GM19455 (cell line): ENCODE data around the gene RGPD4.
A peak's percentile ranks its signal among the peaks of the same experiment; 100 is the strongest.
"Not testable (repeated sequence)": the region's sequence is repeated elsewhere in the genome, so short reads cannot be mapped to it uniquely, and the experiment has no call there.

Experiments used
- ATAC-seq: cut with Tn5 transposase; IDR thresholded peaks from one replicate; pipeline ENCODE4 v1.9.1; 2021; ENCODE audit not compliant: unreplicated experiment

Gene RGPD4

DNA sequence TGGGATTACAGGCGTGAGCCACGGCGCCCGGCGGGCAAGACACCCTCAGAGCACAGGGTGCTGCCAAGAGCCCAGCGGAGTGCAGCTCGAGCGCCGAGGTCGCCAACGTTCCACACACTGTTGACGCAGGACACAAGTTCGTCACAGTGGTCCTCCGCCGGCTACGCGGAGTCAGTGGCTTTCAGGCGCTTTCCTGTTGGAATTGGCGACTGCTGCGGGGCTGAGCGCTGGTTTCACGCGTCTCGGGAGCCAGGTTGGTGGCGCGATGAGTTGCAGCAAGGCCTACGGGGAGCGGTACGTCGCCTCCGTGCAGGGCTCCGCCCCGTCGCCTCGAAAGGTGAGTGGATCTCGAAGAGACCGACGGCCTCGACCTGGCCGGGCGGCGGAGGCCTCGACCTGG, at the start of gene RGPD4:
Gene RGPD4, plus strand, starts transcription at position 144 of the 400 bp plus-strand sequence. Its CDS starts 122 bp downstream, at position 266.
- ATAC-seq, result not testable (repeated sequence)

DNA sequence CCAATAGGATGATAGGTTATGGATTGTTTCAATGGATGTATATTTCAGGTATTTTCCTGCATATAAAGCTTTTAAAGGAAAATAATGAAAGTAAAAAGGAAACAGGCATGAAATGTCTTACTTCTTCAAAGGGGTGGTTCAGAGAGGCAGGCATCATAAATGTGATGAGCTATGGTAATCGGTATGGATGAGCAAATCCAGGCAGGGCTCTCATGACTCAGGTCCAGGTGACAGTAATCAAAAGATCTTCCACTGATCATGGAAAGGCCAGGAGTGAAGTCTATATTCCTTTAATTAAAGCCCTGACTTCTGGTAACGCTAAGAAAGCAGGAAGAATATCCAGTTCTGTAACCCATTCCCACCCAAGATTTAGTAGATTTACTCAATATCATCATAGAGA, 48.7 kb upstream of the RGPD4 start:
- ATAC-seq, result no peak

DNA sequence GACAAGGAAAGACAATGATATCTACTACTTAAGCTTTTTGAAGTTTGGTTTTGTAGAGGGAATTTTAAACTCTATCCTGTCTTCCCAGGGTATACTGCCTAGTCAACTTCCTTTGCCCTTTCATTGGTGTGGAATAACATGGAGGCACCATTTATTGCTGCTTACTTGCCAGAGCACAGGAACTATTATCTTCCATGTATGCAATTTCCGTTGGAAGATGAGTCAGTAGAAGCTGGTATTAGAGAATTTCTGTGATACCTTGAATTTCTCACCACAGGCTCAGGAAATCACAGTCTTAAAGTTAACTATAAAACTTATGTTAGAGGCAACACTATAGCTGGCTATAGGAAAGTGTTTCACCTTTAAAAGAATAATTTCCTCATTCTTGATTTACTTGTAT, 40.9 kb upstream of the RGPD4 start:
- ATAC-seq, result no peak

DNA sequence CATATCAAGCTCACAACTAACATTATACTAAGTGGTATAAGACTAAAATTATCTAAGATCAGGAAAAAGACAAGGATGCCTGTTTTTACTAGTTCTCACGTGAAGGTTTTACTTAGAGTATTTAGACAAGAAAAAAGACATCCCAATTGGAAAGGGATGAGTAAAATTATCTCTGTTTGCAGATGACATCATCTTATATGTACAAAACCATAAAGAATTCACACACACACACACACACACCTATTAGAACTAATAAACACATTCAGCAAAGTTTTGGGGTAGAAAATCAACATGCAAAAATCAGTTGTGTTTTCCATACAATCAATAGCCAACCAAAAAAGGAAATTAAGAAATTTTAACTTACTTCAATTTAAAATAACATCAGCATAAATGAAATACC, 35.9 kb upstream of the RGPD4 start:
- ATAC-seq, result no peak

DNA sequence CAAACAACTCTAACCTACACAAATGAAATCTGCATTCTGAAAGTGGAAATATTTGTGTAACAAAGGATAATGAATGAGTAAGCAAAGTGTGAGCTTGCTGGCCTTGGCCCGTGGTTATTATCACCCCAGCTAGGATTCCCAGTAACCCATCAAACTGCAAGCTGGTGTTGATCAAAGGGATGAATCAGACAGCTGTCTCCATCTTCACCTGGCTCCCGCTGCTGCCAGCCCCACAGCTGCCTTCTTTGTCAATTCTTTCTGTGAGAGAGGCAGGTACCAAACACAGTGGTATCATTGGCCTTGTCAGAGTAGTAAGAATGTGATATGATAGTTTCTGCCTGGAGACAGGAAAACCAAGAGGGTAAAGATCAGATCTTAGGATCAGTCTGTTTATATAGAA, 25.2 kb upstream of the RGPD4 start:
- no peak for ATAC-seq

DNA sequence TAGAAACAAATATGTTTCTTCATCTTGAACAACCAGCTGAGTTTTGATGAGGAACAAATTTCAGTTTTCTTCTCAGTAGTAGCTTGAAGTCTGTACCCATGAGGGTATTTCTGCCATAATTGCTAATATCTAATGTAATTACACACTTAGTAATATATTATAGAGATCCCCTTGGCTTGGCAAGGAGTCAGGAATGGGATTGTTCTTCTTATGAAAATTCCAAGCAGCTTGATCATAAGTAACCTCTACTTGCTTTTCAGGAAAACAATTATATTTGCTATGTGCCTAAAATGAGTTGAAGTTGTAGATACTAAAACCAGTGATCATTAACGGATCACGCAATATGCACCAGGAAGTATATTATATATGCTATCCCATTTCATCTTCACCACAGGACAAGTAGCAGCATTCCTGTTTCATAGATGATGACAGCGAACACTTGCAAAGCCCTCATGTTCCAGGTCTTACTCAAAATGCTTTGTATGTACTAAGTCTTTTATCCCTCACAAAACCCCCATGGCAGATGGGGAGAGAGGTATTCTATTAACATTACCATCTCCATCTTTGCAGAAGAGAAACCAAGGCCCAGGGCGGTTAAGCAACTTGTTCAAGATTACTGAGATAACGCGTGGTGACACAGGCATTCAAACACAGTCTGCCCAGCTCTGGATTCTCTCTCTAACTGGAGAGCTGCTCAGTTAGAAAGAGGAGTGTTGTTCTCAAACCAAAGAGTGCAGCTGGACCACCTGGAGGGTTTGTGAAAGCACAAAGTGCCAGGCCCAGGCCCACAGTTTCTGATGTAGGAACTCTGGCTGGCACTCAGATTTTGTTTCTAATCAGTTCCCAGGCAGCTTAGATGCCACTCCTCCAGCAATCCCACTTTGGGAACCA, 21.8 kb upstream of the RGPD4 start:
- ATAC-seq, result no peak

DNA sequence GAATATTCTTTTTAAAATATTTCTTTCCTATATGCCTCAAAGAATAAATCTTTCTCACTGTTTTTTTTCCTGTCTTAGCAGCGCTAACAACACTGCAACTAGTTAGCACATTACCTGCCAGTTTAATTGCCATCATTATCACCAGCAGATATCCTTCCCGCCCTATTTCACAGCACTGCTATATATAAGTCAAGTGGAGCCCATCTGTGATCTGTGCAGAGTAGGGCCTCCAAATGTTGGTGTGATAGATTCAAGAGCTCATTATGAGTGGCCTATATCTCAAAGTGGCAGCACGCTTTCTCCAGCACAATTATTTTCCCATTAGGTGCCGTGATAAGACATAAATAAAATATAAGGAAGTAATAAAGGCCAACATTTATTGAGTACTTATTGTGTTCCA, 19.8 kb upstream of the RGPD4 start:
- no peak for ATAC-seq

DNA sequence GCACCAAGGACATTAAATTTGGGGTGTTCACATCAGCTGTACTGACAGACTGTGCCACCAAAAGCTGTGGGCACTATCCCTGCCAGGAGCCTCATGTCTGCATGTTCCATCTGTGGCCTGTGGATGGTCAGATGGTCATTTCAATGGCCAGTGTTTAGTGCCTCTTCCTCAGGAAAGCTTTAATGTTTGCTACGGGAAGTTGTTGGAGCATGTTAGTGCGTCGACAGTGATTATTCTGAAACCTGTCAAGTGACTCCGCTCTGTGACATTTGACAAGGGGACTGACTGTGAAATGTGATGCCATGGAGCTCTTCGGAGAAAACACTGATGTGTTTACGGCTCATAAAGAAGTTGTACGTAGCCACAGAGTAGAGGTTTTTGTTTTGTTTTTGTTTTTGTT, 18.7 kb upstream of the RGPD4 start:
- no peak for ATAC-seq

DNA sequence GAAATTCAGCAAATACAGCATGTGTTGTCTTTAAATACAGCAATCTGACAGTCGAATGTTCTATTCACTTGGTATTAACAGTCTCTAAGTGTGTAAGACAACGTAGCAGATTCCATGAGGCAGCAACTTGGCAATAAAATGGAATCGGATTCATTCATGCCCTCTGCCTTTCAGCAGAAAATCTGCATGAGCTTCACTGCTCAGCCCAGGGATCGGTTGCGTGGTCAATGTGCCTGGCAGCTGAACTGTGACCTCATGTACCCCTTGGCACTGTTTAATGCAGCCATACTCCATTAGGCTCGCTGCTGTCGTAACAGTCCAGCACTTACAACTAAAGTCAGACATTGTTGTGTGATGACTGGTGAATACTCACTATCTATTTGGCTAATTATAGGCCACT, 17.7 kb upstream of the RGPD4 start:
- ATAC-seq, result no peak

DNA sequence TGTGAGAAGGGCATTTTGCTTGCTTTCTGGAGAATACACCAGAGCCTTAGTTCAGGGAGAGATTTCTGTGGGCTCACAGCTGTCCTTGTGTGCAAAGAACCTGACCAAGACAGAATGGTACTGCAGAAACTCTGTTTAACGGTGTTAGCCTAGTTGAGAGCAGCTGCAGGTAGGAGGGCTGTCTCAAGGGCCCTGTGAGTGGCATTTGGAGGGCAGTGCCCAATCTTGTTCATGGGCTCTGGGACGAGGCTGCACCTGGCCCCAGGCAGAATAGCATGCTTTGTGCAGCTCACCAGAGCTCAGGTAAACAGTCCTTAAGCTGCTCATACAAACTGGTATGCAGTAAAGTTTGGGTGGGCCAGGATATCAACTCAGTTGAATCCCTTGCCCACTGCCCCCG, 16.9 kb upstream of the RGPD4 start:
- no peak for ATAC-seq

DNA sequence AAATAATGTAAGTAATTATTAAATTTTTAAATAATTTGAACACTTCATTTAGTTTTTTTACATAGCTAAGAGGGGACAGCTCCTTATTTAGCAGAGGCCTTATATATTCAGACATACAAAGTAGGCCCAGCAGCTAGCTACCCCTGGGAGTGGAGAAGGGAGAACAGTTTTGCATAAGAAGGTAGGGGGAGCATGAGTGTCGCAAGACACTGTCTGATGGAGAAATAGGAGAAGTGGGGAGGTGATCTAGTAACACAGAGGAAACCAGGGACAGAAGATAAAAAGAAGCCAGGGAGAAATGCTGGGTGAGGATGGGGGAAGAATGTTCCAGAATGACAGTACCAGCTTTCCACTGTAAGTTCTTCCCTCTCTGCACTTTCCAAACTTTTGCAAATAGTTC, 16.0 kb upstream of the RGPD4 start:
- no peak for ATAC-seq

DNA sequence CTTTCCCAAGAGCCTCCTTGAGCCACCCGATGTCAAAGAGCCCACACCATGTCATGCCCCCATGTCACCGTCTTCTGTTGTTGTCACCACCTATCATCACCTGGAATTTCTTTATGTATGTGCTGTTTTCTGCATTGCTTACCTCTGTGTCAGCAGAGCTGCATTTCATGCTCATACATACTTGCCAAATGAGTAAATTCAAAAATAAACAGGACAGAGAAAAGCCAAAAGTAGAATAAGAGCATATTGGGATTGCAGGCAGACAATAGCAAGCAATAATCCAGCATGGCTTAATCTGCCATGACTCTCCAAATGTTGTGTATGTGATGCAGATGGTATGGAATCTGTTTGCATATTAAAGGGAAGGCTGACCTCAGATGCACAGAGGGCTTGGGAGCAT, 15.3 kb upstream of the RGPD4 start:
- ATAC-seq, result no peak

DNA sequence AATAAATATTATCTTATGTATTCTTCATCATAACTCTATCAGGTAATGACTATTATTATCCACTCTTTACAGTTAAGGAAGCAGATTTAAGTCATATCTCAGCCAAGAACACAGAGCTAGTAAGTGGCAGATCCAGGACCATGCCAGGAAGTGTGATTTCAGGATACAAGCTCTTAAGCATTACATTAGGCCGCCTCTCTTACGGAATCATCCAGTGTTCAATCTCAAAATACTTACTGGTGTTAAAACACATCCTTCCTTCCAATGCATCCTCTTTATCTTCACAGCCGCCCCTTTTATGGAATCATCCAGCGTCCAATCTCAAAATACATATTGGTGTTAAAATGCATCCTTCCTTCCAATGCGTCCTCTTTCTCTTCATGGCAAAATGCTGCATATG, 14.7 kb upstream of the RGPD4 start:
- ATAC-seq, result no peak

DNA sequence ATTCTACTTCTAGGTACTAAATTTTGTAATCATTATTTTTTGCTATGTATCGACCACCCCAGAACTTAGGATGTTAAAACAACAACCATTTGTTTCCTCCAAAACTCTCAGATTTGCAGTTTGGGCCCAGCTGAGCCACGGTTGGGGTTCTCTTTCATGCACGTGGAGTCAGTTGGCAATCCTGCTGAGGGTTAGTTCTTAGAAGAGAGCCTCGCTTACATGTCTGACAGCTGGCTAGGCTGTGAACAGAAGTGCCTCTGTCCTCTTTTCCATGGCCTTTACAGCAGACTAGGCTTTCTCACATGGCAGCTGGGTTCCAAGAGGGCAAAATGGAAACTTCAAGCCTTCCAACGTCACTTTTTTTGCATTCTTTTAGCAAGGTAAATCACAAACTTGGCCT, 9.3 kb upstream of the RGPD4 start:
- no peak for ATAC-seq

DNA sequence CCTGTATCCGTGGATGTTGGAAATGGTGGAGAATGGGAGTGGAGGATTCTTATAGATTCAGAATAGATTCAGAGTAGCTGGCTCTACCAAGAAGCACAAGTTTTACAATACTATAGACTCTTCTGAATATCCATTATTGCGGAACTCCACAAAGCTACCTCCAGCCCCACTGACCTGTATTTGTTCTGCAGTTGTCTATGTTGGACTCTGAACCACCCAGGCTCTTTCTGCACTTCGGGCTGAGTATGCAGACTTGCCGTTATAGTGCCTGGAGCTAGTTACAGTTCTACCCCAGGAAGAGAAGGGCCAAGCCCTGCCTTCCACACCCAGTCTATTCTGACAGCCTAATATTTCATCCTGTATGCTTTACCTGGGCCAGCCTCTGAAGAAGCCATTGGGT, 4.4 kb upstream of the RGPD4 start:
- ATAC-seq, result no peak

DNA sequence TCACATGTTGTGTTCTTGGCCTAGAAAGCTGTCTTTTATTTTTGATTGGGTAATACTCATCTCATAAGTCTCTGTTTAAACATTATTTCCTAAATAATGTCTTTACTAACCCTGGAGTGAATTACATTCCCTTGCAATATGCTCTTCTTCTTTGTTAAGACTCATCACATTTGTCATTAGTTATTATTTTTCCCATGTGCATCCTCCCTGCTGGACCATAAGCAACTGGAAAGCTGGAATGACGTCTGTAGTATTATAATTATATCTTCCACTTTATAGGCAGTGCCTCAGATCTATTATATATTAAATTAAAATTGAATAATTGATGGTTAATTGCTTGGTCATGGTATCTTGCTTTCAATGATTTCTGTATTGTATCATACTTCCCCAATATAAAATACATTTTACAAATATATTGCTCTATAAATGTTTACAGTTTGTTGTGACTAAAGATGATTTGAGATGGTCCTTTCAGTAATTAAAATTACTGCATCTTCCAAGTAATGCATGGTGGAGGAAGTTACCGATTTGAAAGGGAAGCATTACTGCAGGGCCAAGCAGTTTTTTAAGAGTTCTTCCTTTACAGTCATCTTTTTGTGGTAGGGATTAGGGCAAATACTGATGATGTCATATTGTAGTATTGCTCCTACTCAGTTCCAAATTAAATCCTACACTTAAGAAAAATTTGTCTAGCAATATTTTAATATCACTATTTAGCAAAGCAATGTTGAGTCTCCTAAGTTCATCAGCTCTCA, 2.1 kb upstream of the RGPD4 start:
- no peak for ATAC-seq

DNA sequence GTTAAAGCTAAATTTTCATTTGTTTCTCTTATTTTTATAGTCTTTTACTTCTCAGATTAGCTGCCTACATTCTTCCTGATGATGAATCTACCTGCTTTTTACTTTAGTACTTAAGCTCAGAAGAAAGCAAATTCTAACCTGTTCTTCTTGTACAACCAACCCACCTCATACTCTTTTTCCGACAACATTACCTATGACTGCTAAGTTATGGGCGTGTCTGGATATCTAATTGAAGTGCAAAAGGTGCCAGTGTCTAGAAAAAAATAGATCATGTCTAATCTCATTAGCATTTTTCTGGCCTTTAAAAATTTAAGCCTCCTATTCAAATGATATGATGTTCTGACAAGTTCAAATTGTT, 1.5 kb upstream of the RGPD4 start:
- ATAC-seq, result no peak

DNA sequence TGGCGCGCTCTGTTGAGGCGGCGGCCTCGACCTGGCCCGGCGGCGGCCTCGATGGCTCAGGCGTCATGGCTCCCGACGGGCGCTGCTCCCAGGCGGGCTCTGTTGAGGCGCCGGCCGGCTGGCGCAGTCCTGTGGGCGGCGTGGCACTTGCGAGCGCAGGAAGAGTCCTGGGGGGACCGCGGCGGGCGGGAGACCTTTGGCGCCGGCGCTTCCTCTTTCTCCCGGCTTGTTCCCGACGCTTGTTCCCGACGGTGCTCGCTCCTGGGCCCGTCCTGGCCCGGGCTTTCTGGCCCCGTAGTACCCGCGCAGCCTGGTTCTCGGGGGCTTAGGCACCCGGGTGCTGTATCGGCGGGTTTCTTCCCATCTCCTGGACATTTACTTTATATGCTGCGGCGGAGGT, 2.8 kb downstream of the RGPD4 start:
- ATAC-seq, result not testable (repeated sequence)

DNA sequence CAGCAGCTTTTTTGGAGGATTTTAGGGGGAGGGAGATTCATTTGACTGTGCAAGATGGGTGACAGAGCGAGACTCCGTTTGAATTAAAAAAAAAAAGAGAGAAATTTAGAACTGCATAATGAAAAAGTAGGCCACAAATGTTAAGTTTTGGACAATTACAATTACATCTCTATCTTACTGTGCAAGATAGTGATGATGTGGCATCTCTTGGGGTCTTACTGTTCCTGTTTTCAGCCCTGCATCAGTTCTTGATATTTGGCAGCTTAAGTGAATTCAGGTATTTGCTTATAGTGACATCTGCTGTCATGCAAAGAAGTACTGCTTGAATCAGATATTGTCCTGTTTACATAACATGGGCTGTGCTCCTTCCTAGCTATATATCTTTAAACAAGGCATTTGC, 6.5 kb downstream of the RGPD4 start:
- ATAC-seq, result not testable (repeated sequence)

DNA sequence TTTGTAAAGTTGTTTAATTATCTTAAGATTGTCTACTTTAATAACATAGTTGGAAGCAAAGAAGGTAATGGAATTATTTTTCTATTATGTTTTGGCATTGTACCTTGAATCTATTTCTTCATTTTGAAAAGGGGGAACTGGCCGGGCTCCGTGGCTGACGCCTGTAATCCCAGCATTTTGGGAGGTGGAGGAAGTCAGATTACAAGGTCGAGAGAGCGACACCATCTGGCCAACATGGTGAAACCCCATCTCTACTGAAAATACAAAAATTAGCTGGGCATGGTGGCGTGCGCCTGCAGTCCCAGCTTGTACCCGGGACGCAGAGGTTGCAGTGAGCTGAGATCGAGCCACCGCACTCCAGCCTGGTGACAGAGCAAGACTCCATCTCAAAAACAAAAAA, 6.9 kb downstream of the RGPD4 start:
- ATAC-seq, result not testable (repeated sequence)

DNA sequence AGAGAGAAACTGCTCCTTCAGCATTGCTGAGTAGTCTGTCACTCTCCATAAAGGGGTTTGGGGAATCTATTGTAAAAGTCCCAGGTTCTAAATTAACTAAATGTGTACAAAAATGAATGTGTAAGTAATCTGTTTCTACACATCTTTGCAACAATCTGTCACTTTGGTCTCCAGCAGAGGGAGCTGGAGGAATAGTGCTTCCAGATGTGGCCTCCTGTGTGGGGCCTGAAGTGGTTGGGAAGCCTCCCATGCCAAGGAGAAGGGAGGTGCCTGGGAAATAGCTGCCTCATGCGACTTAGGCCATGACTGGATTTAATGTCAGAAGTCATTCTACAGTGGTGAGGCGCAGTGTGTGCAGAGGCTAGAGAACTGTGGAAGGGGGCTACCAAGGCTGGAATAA, 89.4 kb downstream of the RGPD4 start:
- not testable (repeated sequence) for ATAC-seq

DNA sequence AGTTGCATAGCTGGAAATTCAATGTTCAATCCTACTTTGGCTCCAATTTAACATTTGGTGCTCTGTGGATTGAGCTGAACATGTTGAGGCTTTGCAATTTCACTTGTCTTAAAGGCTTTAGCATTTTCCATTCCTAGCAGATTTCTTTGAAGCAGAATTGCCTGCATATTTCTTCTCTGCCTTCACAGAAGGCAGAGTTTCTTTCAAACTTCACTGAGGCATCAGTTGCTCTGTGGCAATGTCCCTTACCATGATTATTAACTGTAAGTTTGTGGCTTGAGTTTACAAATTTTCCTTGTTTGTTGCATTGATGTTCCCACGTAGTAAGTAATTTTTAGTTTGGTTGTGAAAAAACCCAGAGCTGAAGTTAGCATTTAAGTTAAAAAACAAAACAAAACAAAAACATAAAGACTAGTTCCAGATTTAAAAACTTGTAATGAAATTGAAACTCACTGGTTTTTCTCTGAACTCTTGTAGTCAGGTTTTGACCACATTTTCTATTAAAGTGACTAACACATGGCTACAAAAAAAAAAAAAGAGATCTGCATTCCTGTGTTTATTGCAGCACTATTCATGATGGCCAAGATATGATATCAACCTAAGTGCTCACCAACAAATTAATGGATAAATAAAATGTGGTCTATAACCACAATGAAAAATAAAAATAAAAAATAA, 90.1 kb downstream of the RGPD4 start:
- ATAC-seq, result peak; percentile 65
